Stimulated activated CD8-positive, alpha-beta memory T cell treated with anti-CD3 and anti-CD28 coated beads, Interleukin-12 subunit alpha, Interleukin-12 subunit beta, amount 100 ng/mL, for 24 hours (primary cell): ENCODE results near the gene NUDT4B.
"Not testable (repeated sequence)": the region's sequence is repeated elsewhere in the genome, so short reads cannot be mapped to it uniquely, and the experiment has no call there.

Experiments used
- DNase-seq: peaks from one replicate; pipeline ENCODE4 v3.0.0-alpha.2; 2020; ENCODE audit errors: extremely low read depth

The NUDT4B gene

GRCh38 chr1:148738667-148739066, 9.9 kb upstream of the NUDT4B start:
- DNase-seq: not testable (repeated sequence)

GRCh38 chr1:148743200-148743599, 5.4 kb upstream of the NUDT4B start:
- not testable (repeated sequence) for DNase-seq

GRCh38 chr1:148743726-148744720, 4.6 kb upstream of the NUDT4B start:
- not testable (repeated sequence) for DNase-seq

- not testable (repeated sequence) for DNase-seq
Observed at GRCh38 chr1:148749335-148749681, 734 bp downstream of the NUDT4B start.

- DNase-seq: not testable (repeated sequence)
Observed at GRCh38 chr1:148756231-148756630, 7.7 kb downstream of the NUDT4B start.

GRCh38 chr1:148757446-148757845, 8.9 kb downstream of the NUDT4B start:
- not testable (repeated sequence) for DNase-seq

GRCh38 chr1:148758412-148758811, 9.8 kb downstream of the NUDT4B start:
- not testable (repeated sequence) for DNase-seq

- not testable (repeated sequence) for DNase-seq
Observed at GRCh38 chr1:148758925-148759324, 10.4 kb downstream of the NUDT4B start.

GRCh38 chr1:148759749-148760148, 11.2 kb downstream of the NUDT4B start:
- DNase-seq: not testable (repeated sequence)

- not testable (repeated sequence) for DNase-seq
Observed at GRCh38 chr1:148760206-148760605, 11.6 kb downstream of the NUDT4B start.

- DNase-seq: not testable (repeated sequence)
Observed at GRCh38 chr1:148761360-148761759, 12.8 kb downstream of the NUDT4B start.

- not testable (repeated sequence) for DNase-seq
Observed at GRCh38 chr1:148765238-148766019, 16.9 kb downstream of the NUDT4B start.

GRCh38 chr1:148768541-148768940, 20.0 kb downstream of the NUDT4B start:
- DNase-seq: not testable (repeated sequence)

GRCh38 chr1:148769495-148769894, 20.9 kb downstream of the NUDT4B start:
- not testable (repeated sequence) for DNase-seq

- DNase-seq: not testable (repeated sequence)
Observed at GRCh38 chr1:148773690-148774089, 25.1 kb downstream of the NUDT4B start.

GRCh38 chr1:148774102-148774501, 25.5 kb downstream of the NUDT4B start:
- DNase-seq: not testable (repeated sequence)

- not testable (repeated sequence) for DNase-seq
Observed at GRCh38 chr1:148775263-148775662, 26.7 kb downstream of the NUDT4B start.

- not testable (repeated sequence) for DNase-seq
Observed at GRCh38 chr1:148777649-148778048, 29.1 kb downstream of the NUDT4B start.

- not testable (repeated sequence) for DNase-seq
Observed at GRCh38 chr1:148780404-148780803, 31.8 kb downstream of the NUDT4B start.

GRCh38 chr1:148791543-148792099, 43.0 kb downstream of the NUDT4B start:
- DNase-seq: not testable (repeated sequence)

GRCh38 chr1:148793762-148794332, 45.3 kb downstream of the NUDT4B start:
- DNase-seq: not testable (repeated sequence)
